Mesenchymal stem cell (in vitro differentiated cells and primary cell): ENCODE results near the gene FGGY.

Experiments
- DNase-seq: peaks from one replicate; pipeline ENCODE4 v3.0.0-alpha.2; 2013
- H2AFZ ChIP-seq: one replicate; pipeline ENCODE4 v1.6.1; 2013; ENCODE audit warnings: low read depth, mild to moderate bottlenecking, control low read depth, inconsistent platforms, low read length, moderate library complexity
- H2AK5ac ChIP-seq: 2 replicates; pipeline ENCODE4 v1.6.1; 2013; ENCODE audit warnings: low read length, moderate library complexity, mild to moderate bottlenecking, inconsistent platforms; ENCODE audit not compliant: severe bottlenecking
- H2BK120ac ChIP-seq: one replicate; pipeline ENCODE4 v1.6.1; 2013; ENCODE audit warnings: low read depth, mild to moderate bottlenecking, inconsistent platforms, low read length, moderate library complexity
- H2BK12ac ChIP-seq, 2 experiments: one replicate each; pipeline ENCODE4 v1.6.1; 2013; ENCODE audit warnings: inconsistent platforms in 2 of 2, low read length in 2 of 2, mild to moderate bottlenecking in 2 of 2, moderate library complexity in 2 of 2, control low read depth in 1 of 2
- H2BK15ac ChIP-seq: one replicate; pipeline ENCODE4 v1.6.1; 2013; ENCODE audit warnings: mild to moderate bottlenecking, low read depth, inconsistent platforms; ENCODE audit not compliant: poor library complexity, severe bottlenecking
- H2BK5ac ChIP-seq: 2 replicates; pipeline ENCODE4 v1.6.1; 2013; ENCODE audit warnings: low read depth, mild to moderate bottlenecking, low read length, control low read depth, inconsistent platforms; ENCODE audit not compliant: poor library complexity, severe bottlenecking
- H3K14ac ChIP-seq, 2 experiments: one replicate each; pipeline ENCODE4 v1.6.1; 2013; ENCODE audit warnings: inconsistent platforms in 2 of 2, low read length in 2 of 2, control low read depth in 1 of 2, mild to moderate bottlenecking in 1 of 2, moderate library complexity in 1 of 2
- H3K18ac ChIP-seq, 2 experiments: one replicate each; pipeline ENCODE4 v1.6.1; 2013; ENCODE audit warnings: inconsistent platforms in 2 of 2, low read length in 2 of 2, control low read depth in 1 of 2, low read depth in 1 of 2, mild to moderate bottlenecking in 1 of 2
- H3K23ac ChIP-seq, 2 experiments: one replicate each; pipeline ENCODE4 v1.6.1; 2013; ENCODE audit warnings: inconsistent platforms in 2 of 2, low read length in 2 of 2, mild to moderate bottlenecking in 2 of 2, moderate library complexity in 2 of 2, control low read depth in 1 of 2
- H3K27ac ChIP-seq: 2 replicates; pipeline ENCODE4 v1.5.1; 2013; ENCODE audit warnings: mild to moderate bottlenecking, moderate library complexity, low read length, control low read depth, inconsistent platforms; ENCODE audit not compliant: poor library complexity, severe bottlenecking
- H3K27me3 ChIP-seq, 2 experiments: 2 replicates each; pipeline versions ENCODE4 v1.6.1 to v1.7.0; 2013; ENCODE audit warnings: low read length in 2 of 2, mild to moderate bottlenecking in 2 of 2, moderate library complexity in 2 of 2, control low read depth in 1 of 2, inconsistent platforms in 1 of 2; ENCODE audit not compliant: control insufficient read depth in 1 of 2, insufficient read depth in 1 of 2
- H3K36me3 ChIP-seq, 2 experiments: 2 replicates each; pipeline versions ENCODE4 v1.6.1 to v1.7.0; 2013; ENCODE audit warnings: low read length in 2 of 2, control low read depth in 1 of 2, inconsistent platforms in 1 of 2, low read depth in 1 of 2, mild to moderate bottlenecking in 1 of 2; ENCODE audit not compliant: insufficient read depth in 2 of 2, control insufficient read depth in 1 of 2
- H3K4ac ChIP-seq, 2 experiments: one replicate each; pipeline ENCODE4 v1.6.1; 2013; ENCODE audit warnings: inconsistent platforms in 2 of 2, low read length in 2 of 2, mild to moderate bottlenecking in 2 of 2, moderate library complexity in 2 of 2, control low read depth in 1 of 2, low read depth in 1 of 2
- H3K4me1 ChIP-seq: 2 replicates; pipeline ENCODE4 v1.6.1; 2013; ENCODE audit warnings: low read depth, low read length, control low read depth; ENCODE audit not compliant: control insufficient read depth, insufficient read depth
- H3K4me2 ChIP-seq: 2 replicates; pipeline ENCODE4 v1.6.1; 2013; ENCODE audit warnings: low read length, mild to moderate bottlenecking, inconsistent platforms; ENCODE audit not compliant: poor library complexity, severe bottlenecking
- H3K4me3 ChIP-seq, 2 experiments: 2 replicates each; pipeline versions ENCODE4 v1.5.1 to v1.7.0; 2013; ENCODE audit warnings: low read length in 2 of 2, mild to moderate bottlenecking in 2 of 2, control low read depth in 1 of 2, low read depth in 1 of 2; ENCODE audit not compliant: insufficient read depth in 1 of 2
- H3K79me1 ChIP-seq: replicated peaks from 2 replicates; pipeline ENCODE4 v1.6.1; 2013; ENCODE audit warnings: mild to moderate bottlenecking, control low read depth, low read length, inconsistent platforms; ENCODE audit not compliant: poor library complexity, severe bottlenecking
- H3K9ac ChIP-seq: 2 replicates; pipeline ENCODE4 v1.7.0; 2013; ENCODE audit warnings: mild to moderate bottlenecking, low read length, moderate library complexity
- H3K9me3 ChIP-seq: 2 replicates; pipeline ENCODE4 v1.7.0; 2013; ENCODE audit warnings: mild to moderate bottlenecking, low read length; ENCODE audit not compliant: control insufficient read depth
- H4K8ac ChIP-seq: one replicate; pipeline ENCODE4 v1.6.1; 2013; ENCODE audit warnings: inconsistent platforms, mild to moderate bottlenecking, low read length, moderate library complexity
- H4K91ac ChIP-seq: one replicate; pipeline ENCODE4 v1.6.1; 2013; ENCODE audit warnings: mild to moderate bottlenecking, low read length, inconsistent platforms
- WGBS: methylation state at CpG from one replicate; pipeline ENCODE4 v1.1.7; 2013; ENCODE audit warnings: mixed read lengths; 5-methylcytosine and 5-hydroxymethylcytosine counted together

Gene FGGY

DNA sequence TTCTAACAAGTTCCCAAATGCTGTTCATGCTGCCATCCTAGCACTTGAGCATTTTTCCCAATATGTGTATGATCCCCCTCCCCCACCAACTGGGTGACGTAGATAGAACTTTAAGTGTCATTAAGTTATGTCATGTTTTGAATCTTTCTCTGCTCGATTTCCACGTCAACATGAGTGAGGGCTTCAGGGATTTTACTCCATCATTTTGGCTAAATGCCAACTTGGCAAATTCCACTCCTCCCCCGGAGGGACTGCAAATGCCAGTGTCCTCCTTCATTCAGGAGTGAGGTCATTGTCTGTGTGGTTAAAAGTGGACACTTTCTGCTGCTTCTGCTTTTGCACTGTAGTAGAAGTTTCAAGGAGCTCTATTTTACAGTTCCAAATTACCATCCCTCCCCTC is 201.7 kb downstream of the FGGY start:
- Histone ChIP-seq H4K8ac (no peak overlapping the region), H3K18ac (no peak overlapping the region), H2BK15ac (no peak overlapping the region), H3K23ac (no peak overlapping the region), H3K27me3 (no peaks in the 10 kb centered on the region), H2BK12ac (no peak overlapping the region), H3K9me3 (peaks cover 3% of the 10 kb centered on the region), H3K4ac (no peak overlapping the region), H3K27ac (peak overlapping the region; percentile 66), H3K9ac (peak overlapping the region; percentile 53), H3K4me3 (no peak overlapping the region), H3K79me1 (no peaks in the 10 kb centered on the region), H3K36me3 (no peaks in the 10 kb centered on the region), H3K4me2 (peak overlapping the region; percentile 31), H2AK5ac (no peak overlapping the region), H3K14ac (no peak overlapping the region), H2BK120ac (no peak overlapping the region), H2AFZ (no peak overlapping the region), H3K4me1 (peaks cover 7% of the 10 kb centered on the region), H2BK5ac (no peak overlapping the region), H4K91ac (no peak overlapping the region)
- peak; percentile 61 for DNase-seq
- WGBS: 43% methylated on average over 3 of the region's 4 CpGs

DNA sequence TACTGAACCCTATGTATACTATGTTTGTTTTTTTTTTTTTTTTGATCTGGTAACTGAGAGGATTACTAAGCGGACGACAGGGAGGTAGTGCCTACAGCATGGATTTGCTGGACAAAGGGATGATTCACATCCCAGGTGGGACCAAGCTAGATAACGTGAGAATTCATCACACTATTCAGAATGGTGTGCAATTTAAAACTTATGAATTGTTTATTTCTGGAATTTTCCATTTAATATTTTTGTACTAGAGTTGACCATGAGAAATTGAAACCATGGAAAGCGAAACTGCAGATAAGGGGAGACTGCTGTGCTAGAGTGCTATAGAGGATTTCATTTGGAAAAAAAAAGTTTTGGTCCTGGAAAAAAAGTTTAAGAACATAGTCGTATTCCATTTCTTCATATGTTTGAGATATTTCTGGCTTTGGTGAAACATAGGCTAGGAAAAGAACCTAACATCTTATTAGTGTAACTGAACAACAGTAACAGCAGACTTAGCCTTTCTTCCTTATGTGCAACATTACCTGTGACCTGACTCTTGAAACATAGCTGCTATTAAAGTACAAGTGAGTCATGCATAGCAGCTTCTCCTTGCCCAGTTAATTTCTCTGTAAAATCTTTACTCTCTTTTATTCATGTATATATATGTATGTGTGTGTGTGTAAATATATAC is 202.5 kb downstream of the FGGY start:
- H3K9me3 ChIP-seq: peaks cover 3% of the 10 kb centered on the region
- no peak overlapping the region for H2BK120ac ChIP-seq
- no peak overlapping the region for H3K23ac ChIP-seq
- H2BK5ac ChIP-seq: no peak overlapping the region
- H3K4me3 ChIP-seq: no peak overlapping the region
- H3K9ac ChIP-seq: peak overlapping the region; percentile 53
- no peak overlapping the region for H2BK12ac ChIP-seq
- peaks cover 7% of the 10 kb centered on the region for H3K4me1 ChIP-seq
- no peaks in the 10 kb centered on the region for H3K36me3 ChIP-seq
- 100% methylated on average over 2 of the region's 5 CpGs for WGBS
- no peak overlapping the region for H4K8ac ChIP-seq
- peak overlapping the region; percentile 66 for H3K27ac ChIP-seq
- no peak overlapping the region for H2AFZ ChIP-seq
- no peaks in the 10 kb centered on the region for H3K79me1 ChIP-seq
- no peak overlapping the region for H4K91ac ChIP-seq
- no peak overlapping the region for H3K4me2 ChIP-seq
- no peak overlapping the region for H3K18ac ChIP-seq
- H2BK15ac ChIP-seq: no peak overlapping the region
- DNase-seq: no peak
- no peak overlapping the region for H3K14ac ChIP-seq
- no peak overlapping the region for H3K4ac ChIP-seq
- H3K27me3 ChIP-seq: no peaks in the 10 kb centered on the region
- H2AK5ac ChIP-seq: peak overlapping the region; percentile 63

DNA sequence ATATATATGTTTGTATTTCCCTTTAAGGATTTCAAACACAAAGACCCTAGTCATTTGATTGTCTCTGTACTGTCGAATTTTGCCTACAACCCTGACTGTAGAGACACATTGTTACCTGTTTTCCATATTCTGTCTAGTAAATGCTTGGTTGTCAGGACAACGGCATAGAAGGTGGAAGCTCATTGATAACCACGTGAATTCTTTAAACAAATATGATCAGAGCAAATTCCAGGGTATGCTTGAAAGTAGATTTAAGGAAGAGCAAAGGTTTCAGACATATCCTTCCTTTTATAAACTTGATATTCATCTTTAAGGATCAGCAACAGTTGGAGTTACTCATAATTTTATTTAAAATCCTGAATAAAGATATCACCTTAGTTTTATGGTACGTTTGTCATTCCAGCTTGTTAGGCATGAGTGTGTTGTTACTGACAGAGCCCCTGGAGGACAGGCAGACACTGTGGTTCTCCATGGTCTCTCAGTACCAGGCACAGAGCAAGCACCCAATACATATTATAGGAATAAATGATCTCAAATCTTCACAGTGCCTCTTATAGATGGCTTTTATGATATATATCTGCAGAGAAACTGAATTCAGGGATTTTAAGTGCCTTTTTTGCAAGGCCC is 203.2 kb downstream of the FGGY start:
- peaks cover 7% of the 10 kb centered on the region for H3K4me1 ChIP-seq
- no peak overlapping the region for H4K91ac ChIP-seq
- no peak for DNase-seq
- H3K18ac ChIP-seq: no peak overlapping the region
- WGBS: 100% methylated on average over 4 of the region's 4 CpGs
- no peak overlapping the region for H2BK15ac ChIP-seq
- H3K4me3 ChIP-seq: no peak overlapping the region
- no peak overlapping the region for H3K4ac ChIP-seq
- H3K23ac ChIP-seq: no peak overlapping the region
- peaks cover 3% of the 10 kb centered on the region for H3K9me3 ChIP-seq
- no peak overlapping the region for H2BK5ac ChIP-seq
- H2BK12ac ChIP-seq: no peak overlapping the region
- H2AK5ac ChIP-seq: no peak overlapping the region
- no peak overlapping the region for H2BK120ac ChIP-seq
- no peaks in the 10 kb centered on the region for H3K27me3 ChIP-seq
- no peak overlapping the region for H3K4me2 ChIP-seq
- H3K79me1 ChIP-seq: no peaks in the 10 kb centered on the region
- no peak overlapping the region for H2AFZ ChIP-seq
- H3K36me3 ChIP-seq: no peaks in the 10 kb centered on the region
- no peak overlapping the region for H3K9ac ChIP-seq
- no peak overlapping the region for H3K27ac ChIP-seq
- H3K14ac ChIP-seq: no peak overlapping the region
- H4K8ac ChIP-seq: no peak overlapping the region

DNA sequence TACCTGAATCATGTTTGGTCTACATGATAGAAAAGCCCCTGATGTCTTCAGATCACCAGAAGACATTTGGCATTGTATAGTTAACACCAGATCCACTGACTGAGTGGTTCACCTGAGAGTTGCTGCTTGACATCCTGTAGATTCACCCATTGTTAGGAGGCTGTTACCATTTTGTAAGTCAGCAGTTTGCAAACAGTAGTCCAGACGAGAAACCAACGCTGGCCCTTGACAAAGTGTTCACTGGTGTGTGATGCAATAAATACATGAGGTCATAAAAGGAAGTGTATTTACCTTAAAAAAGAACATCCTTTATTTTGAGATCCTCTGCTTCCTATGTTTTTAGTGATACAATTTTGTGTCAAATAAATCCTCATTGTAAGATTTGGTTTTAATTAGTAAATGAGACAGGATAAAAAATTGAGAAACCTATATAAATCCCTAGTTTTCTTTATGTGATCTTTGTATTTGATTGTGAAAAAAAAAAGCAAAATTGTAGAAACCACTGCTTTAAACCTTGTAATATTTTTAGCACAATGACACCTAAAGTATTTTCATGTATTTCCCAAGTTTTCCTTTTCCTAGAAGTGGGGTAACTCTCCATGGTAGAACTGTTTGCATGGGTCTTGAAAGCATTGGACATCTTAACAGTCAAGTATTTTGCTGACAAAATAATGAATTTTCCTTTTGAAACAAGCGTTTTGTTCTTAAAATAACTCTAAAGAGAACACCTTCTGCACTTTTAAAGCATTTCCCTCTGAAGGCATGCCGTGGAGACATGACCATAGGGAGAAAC is 204.3 kb downstream of the FGGY start:
- Histone ChIP-seq H3K14ac (no peak overlapping the region), H3K27ac (no peak overlapping the region), H3K23ac (no peak overlapping the region), H2AK5ac (no peak overlapping the region), H2BK12ac (no peak overlapping the region), H2BK5ac (no peak overlapping the region), H3K4me1 (peaks cover 7% of the 10 kb centered on the region), H3K9ac (no peak overlapping the region), H4K91ac (no peak overlapping the region), H3K36me3 (no peaks in the 10 kb centered on the region), H3K4me2 (no peak overlapping the region), H3K18ac (no peak overlapping the region), H3K9me3 (no peaks in the 10 kb centered on the region), H3K27me3 (no peaks in the 10 kb centered on the region), H2AFZ (no peak overlapping the region), H3K4ac (no peak overlapping the region), H3K79me1 (no peaks in the 10 kb centered on the region), H2BK15ac (no peak overlapping the region), H4K8ac (no peak overlapping the region), H2BK120ac (no peak overlapping the region), H3K4me3 (no peak overlapping the region)
- WGBS: 70% methylated on average over 3 of the region's 4 CpGs
- no peak for DNase-seq
